GM12878 (cell line): ENCODE measurements around the gene MGRN1. TPM values are rescaled to one million over a fixed set of nuclear protein-coding genes. Genes with fewer than 3 reads are reported as not detected.

ENCODE experiments used
- HCFC1 ChIP-seq: fragments of 150-350 bp; IDR thresholded peaks from 2 replicates; pipeline ENCODE4 v1.6.1; 2014; ENCODE audit warnings: low read length
- IKZF2 ChIP-seq, 2 experiments: fragments of 450-650 bp; IDR thresholded peaks; 2 replicates each; pipeline ENCODE4 v1.6.1; 2017; ENCODE audit warnings: mild to moderate bottlenecking in 2 of 2, moderate library complexity in 2 of 2
- NFYA ChIP-seq: IDR thresholded peaks from 2 replicates; pipeline ENCODE4 v1.6.1; 2011; ENCODE audit warnings: low read depth, mild to moderate bottlenecking, low read length, improper control_type of control experiment, borderline replicate concordance
- RAD51 ChIP-seq: fragments of 450-650 bp; IDR thresholded peaks from 2 replicates; pipeline ENCODE4 v1.6.1; 2016; ENCODE audit warnings: moderate library complexity, mild to moderate bottlenecking, inconsistent platforms
- RELA ChIP-seq: fragments of 450-650 bp; IDR thresholded peaks from 2 replicates; pipeline ENCODE4 v1.8.0; 2014; ENCODE audit warnings: borderline replicate concordance; ENCODE audit not compliant: partially characterized antibody
- YBX1 ChIP-seq: fragments of 450-650 bp; IDR thresholded peaks from 2 replicates; pipeline ENCODE4 v1.6.1; 2016; ENCODE audit warnings: antibody characterized with exemption
- polyA plus RNA-seq, 11 experiments: library from polyadenylated mRNA; depleted of rRNA in 4 of 11; unstranded in 6 of 11; stranded (reverse) in 5 of 11; fragments of >200 nt; fragmentation: Nextera tagmentation in 4 of 11; fragmentation: Illumina TruSeq in 1 of 11; extraction: Ambion mirVana in 4 of 11; extraction: Trizol in 1 of 11; gene quantifications; 1 replicate in 1 of 11; 2 replicates in 10 of 11; pipeline versions ENCODE4 v1.2.1 to v1.2.3, GENCODE V29; 2011 to 2016; ENCODE audit warnings: inconsistent platforms in 2 of 11, missing spikeins in 2 of 11, low read depth in 1 of 11
- total RNA-seq, 4 experiments: library from RNA; depleted of rRNA in 3 of 4; stranded (reverse); fragments of >200 nt in 3 of 4; fragmentation: Illumina TruSeq in 1 of 4; extraction: Trizol in 1 of 4; gene quantifications; 2 replicates each; pipeline versions ENCODE4 v1.2.1 to v1.2.3, GENCODE V29; 2013 to 2021
- TF ChIP-seq, protein P1 (sequence below): fragments of 450-650 bp; IDR thresholded peaks from 2 replicates; pipeline ENCODE4 v1.6.1; 2017; ENCODE audit warnings: mild to moderate bottlenecking, moderate library complexity
- TF ChIP-seq, protein P2 (sequence below): fragments of 450-650 bp; formaldehyde crosslinking; IDR thresholded peaks from 2 replicates; pipeline ENCODE4 v1.4.0; 2022; ENCODE audit warnings: mild to moderate bottlenecking, moderate library complexity
- TF ChIP-seq, protein P3 (sequence below): fragments of 450-650 bp; IDR thresholded peaks from 2 replicates; pipeline ENCODE4 v1.6.1; 2017; ENCODE audit warnings: mild to moderate bottlenecking, low read depth, inconsistent platforms; ENCODE audit not compliant: poor library complexity, severe bottlenecking
- TF ChIP-seq, protein P4 (sequence below): IDR thresholded peaks from 2 replicates; pipeline ENCODE4 v1.6.1; 2011; ENCODE audit warnings: mild to moderate bottlenecking, low read depth, low read length, moderate library complexity; ENCODE audit not compliant: insufficient replicate concordance

Gene MGRN1
- total and polyA plus RNA-seq, 10 of the 15 experiments (the other 5 are each of a cell fraction or from before 2014, with no cell fraction given) = 0.35 to 86.7 (median 14.6) TPM

DNA sequence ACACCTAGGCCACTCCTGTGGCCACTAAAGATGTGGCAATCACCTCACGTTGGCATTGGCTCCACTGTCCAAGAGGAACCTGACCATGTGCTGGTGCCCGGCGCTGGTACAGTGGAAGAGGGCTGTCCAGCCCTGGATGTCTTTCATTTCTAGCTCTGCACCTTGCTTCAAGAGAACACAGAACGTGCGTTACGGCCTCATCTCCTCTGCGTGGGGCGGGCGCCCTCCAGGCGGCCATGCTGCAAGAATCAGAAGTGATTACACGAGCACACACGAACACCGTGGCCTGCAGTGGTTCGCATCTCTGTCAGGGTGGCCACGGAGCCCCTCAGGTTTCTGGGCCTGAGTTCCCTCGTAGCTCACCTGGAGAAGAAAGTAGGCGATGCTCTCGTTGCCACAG lies 102.0 kb downstream of the MGRN1 start (continued):
- TF ChIP-seq, protein P1, sequence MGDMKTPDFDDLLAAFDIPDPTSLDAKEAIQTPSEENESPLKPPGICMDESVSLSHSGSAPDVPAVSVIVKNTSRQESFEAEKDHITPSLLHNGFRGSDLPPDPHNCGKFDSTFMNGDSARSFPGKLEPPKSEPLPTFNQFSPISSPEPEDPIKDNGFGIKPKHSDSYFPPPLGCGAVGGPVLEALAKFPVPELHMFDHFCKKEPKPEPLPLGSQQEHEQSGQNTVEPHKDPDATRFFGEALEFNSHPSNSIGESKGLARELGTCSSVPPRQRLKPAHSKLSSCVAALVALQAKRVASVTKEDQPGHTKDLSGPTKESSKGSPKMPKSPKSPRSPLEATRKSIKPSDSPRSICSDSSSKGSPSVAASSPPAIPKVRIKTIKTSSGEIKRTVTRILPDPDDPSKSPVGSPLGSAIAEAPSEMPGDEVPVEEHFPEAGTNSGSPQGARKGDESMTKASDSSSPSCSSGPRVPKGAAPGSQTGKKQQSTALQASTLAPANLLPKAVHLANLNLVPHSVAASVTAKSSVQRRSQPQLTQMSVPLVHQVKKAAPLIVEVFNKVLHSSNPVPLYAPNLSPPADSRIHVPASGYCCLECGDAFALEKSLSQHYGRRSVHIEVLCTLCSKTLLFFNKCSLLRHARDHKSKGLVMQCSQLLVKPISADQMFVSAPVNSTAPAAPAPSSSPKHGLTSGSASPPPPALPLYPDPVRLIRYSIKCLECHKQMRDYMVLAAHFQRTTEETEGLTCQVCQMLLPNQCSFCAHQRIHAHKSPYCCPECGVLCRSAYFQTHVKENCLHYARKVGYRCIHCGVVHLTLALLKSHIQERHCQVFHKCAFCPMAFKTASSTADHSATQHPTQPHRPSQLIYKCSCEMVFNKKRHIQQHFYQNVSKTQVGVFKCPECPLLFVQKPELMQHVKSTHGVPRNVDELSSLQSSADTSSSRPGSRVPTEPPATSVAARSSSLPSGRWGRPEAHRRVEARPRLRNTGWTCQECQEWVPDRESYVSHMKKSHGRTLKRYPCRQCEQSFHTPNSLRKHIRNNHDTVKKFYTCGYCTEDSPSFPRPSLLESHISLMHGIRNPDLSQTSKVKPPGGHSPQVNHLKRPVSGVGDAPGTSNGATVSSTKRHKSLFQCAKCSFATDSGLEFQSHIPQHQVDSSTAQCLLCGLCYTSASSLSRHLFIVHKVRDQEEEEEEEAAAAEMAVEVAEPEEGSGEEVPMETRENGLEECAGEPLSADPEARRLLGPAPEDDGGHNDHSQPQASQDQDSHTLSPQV = no peak
- TF ChIP-seq RELA = no peak
- TF ChIP-seq, protein P2, sequence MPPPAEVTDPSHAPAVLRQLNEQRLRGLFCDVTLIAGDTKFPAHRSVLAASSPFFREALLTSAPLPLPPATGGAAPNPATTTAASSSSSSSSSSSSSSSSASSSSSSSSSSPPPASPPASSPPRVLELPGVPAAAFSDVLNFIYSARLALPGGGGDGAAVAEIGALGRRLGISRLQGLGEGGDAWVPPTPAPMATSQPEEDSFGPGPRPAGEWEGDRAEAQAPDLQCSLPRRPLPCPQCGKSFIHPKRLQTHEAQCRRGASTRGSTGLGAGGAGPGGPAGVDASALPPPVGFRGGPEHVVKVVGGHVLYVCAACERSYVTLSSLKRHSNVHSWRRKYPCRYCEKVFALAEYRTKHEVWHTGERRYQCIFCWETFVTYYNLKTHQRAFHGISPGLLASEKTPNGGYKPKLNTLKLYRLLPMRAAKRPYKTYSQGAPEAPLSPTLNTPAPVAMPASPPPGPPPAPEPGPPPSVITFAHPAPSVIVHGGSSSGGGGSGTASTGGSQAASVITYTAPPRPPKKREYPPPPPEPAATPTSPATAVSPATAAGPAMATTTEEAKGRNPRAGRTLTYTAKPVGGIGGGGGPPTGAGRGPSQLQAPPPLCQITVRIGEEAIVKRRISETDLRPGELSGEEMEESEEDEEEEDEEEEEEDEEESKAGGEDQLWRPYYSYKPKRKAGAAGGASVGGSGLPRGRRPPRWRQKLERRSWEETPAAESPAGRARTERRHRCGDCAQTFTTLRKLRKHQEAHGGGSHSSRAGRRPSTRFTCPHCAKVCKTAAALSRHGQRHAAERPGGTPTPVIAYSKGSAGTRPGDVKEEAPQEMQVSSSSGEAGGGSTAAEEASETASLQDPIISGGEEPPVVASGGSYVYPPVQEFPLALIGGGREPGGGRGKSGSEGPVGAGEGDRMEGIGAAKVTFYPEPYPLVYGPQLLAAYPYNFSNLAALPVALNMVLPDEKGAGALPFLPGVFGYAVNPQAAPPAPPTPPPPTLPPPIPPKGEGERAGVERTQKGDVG (CRISPR knock-in tag) = no peak
- no peak for TF ChIP-seq YBX1
- TF ChIP-seq, protein P3, sequence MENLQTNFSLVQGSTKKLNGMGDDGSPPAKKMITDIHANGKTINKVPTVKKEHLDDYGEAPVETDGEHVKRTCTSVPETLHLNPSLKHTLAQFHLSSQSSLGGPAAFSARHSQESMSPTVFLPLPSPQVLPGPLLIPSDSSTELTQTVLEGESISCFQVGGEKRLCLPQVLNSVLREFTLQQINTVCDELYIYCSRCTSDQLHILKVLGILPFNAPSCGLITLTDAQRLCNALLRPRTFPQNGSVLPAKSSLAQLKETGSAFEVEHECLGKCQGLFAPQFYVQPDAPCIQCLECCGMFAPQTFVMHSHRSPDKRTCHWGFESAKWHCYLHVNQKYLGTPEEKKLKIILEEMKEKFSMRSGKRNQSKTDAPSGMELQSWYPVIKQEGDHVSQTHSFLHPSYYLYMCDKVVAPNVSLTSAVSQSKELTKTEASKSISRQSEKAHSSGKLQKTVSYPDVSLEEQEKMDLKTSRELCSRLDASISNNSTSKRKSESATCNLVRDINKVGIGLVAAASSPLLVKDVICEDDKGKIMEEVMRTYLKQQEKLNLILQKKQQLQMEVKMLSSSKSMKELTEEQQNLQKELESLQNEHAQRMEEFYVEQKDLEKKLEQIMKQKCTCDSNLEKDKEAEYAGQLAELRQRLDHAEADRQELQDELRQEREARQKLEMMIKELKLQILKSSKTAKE = no peak
- TF ChIP-seq, protein P4, sequence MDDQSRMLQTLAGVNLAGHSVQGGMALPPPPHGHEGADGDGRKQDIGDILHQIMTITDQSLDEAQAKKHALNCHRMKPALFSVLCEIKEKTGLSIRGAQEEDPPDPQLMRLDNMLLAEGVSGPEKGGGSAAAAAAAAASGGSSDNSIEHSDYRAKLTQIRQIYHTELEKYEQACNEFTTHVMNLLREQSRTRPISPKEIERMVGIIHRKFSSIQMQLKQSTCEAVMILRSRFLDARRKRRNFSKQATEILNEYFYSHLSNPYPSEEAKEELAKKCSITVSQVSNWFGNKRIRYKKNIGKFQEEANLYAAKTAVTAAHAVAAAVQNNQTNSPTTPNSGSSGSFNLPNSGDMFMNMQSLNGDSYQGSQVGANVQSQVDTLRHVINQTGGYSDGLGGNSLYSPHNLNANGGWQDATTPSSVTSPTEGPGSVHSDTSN = no peak
- no peak for TF ChIP-seq RAD51
- TF ChIP-seq IKZF2 (IDR thresholded peaks at IDR 0.05) = no peak
- TF ChIP-seq HCFC1 = no peak
- no peak for TF ChIP-seq NFYA
